IPS-NIHi7 (cell line): ENCODE results near the gene TCERG1L.
"Not testable (repeated sequence)": the region's sequence is repeated elsewhere in the genome, so short reads cannot be mapped to it uniquely, and the experiment has no call there.

Source experiments
- DNase-seq: peaks from one replicate; pipeline ENCODE4 v3.0.0; 2012; ENCODE audit warnings: mixed read lengths; ENCODE audit errors: extremely low spot score

TCERG1L gene, protein sequence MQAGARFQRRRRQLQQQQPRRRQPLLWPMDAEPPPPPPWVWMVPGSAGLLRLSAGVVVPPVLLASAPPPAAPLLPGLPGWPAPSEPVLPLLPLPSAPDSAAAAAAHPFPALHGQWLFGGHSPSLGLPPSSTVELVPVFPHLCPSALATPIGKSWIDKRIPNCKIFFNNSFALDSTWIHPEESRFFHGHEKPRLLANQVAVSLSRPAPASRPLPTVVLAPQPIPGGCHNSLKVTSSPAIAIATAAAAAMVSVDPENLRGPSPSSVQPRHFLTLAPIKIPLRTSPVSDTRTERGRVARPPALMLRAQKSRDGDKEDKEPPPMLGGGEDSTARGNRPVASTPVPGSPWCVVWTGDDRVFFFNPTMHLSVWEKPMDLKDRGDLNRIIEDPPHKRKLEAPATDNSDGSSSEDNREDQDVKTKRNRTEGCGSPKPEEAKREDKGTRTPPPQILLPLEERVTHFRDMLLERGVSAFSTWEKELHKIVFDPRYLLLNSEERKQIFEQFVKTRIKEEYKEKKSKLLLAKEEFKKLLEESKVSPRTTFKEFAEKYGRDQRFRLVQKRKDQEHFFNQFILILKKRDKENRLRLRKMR

GRCh38 chr10:131311661-131312477 is at the start of gene TCERG1L:
Gene TCERG1L (minus strand): TSS chr10:131311721. CDS start chr10:131311635, 86 bp downstream.
- DNase-seq: peak; percentile 34

DNA sequence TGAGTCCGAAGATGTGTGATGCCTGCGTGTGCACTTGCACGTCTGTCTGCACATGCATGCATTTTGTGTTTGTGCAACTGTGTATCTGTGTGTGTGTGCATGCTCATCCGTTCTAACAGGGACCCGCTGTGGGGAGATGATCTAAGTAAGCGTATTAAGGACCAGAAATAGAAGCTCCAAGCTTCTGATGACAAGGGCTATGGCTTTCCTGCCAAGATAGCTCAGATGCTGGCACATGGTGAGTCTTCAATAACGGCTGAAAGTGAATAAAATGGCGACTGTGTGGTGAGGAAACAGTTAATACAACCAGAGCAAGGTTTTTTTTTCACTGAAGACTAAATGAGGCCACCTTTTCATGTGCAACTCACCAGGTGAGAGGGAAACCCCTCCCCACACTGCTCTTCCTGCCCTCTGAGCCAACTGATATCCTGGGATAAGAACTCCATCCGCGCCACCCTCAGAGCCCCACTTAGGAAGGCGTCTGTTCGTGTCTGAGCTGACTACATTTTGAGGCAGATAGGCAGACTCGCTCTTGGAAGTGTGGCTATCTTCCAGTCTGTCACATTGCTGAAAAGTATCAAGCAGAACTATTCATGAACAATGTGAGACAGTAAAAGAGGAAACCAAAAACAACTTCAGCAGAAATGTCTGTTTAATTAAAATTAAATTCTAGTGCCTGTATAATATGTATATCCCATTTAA is 47.4 kb upstream of the TCERG1L start:
- DNase-seq: peak; percentile 22

- DNase-seq: no peak
Observed at GRCh38 chr10:131356442-131356841, 44.9 kb upstream of the TCERG1L start.

GRCh38 chr10:131355881-131356280 is 44.4 kb upstream of the TCERG1L start:
- no peak for DNase-seq

DNA sequence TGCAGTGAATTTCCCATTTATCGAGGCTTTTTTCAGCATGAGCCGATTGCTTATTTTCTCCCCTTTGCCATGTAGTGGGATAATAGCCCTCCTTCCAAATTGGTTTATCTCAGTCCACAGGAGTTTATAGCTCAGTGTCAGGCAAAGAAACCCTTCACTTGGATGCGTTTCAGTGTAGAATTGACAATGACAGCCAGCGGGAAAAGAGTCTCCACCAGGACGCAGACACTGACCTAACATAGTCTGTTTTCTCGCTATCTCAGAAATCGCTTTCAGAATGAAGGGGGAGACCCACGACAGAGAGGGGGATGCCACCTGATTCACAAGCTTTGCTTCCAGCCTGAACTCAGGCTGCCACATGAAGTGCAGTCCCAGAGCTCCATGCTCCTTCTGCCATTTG is 43.5 kb upstream of the TCERG1L start:
- DNase-seq: no peak

DNA sequence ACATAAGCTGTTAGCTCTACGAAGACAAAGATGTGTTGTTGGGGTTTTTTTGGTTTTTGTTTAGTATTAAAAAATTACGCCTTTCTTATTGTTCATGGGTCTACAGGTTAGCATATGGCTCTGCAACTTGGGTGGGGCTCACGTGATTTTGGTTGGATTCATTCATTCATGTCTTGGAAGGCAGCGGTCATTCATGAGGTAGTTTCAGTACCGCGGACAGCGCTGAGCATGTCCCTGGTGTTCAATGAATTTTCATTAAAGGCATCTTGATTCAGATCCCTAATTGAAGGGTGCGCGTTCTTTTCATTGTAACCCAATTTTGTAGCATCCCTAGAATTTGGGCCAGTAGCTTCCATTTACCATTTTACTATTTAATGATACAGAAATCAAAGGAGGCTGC is 42.9 kb upstream of the TCERG1L start:
- DNase-seq: peak; percentile 31

DNA sequence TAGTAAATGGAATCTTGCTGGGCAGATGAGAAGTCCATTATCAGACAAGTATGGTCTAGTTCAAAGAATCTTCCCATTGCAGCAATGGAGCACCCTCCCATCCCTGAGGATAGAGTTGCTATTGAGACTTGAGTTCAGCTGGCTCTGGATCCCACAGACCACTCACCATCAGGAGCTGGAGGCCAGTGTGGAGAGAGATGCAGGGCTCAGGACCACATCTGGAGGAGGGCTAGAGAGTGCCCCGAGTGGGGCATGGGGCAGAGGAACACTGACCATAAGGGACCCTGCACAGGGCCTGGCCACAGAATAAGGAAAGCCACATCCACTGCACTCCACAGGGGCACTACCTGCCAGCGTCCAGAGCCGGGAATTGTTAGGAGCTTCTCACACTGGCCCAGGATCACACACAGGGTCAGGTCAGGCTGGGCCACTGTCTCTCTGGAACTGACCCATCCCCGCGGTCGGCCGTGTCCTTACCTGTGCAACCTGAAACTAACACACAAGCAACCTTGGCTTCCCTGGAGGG is 41.3 kb upstream of the TCERG1L start:
- DNase-seq: no peak

DNA sequence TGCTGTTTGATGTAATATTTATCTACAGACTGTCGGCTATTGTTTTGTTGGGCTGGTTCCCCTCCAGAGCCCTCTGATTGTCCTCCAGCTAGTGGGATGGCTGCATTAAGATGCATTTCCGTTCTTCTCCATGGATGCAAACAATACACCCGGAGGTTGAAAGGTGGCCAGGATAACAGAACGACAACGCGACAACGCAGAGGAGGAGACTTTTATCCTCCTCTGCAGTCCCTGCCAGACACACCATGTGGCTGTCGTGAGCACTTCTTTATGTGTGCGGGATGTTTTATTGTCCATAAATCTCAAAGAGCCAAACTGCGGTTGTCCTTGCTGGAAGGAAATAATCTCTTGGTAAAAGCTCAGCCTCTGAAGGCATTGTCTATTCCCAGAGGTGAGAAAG is 39.1 kb upstream of the TCERG1L start:
- DNase-seq: no peak

DNA sequence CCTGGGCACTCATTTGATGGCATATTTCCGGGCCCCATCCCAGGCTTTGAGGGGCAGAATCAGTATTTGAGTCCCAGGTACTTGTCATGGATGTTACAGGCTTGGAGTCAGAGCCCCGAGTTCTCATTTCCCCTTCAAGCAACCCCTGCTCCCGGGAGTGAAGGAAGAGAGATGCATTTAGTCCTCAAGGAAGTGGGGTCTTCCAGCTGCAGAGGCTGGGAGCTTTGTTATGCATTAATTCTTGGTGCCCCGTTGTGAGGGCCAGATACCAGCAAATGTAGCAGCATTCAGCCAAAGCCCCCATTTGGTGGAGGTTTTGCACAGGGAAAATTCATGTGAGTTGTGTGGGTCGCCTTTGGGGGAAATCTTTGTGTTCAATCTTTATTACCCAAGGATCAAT is 38.7 kb upstream of the TCERG1L start:
- DNase-seq: no peak

GRCh38 chr10:131346456-131346855 is 34.9 kb upstream of the TCERG1L start:
- no peak for DNase-seq

GRCh38 chr10:131345691-131346090 is 34.2 kb upstream of the TCERG1L start:
- DNase-seq: no peak

- DNase-seq: no peak
Observed at GRCh38 chr10:131344747-131345146, 33.2 kb upstream of the TCERG1L start.

- no peak for DNase-seq
Observed at GRCh38 chr10:131337741-131338140, 26.2 kb upstream of the TCERG1L start.

- DNase-seq: no peak
Observed at GRCh38 chr10:131332821-131333220, 21.3 kb upstream of the TCERG1L start.

GRCh38 chr10:131323880-131324279 is 12.4 kb upstream of the TCERG1L start:
- DNase-seq: no peak

- no peak for DNase-seq
Observed at GRCh38 chr10:131323025-131323424, 11.5 kb upstream of the TCERG1L start.

DNA sequence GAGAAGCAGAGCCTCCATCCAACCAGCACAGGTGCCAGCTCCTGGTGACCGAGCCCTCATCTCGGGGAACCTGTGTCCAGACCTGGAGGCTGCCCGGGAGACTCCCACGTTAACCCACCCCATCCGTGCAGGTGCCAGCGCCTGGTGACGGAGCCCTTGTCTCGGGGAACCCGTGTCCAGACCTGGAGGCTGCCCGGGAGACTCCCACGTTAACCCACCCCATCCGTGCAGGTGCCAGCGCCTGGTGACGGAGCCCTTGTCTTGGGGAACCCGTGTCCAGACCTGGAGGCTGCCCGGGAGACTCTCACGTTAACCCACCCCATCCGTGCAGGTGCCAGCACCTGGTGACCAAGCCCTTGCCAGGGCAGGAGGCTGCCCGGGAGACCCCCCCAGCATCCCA is 11.1 kb upstream of the TCERG1L start:
- DNase-seq: not testable (repeated sequence)

- no peak for DNase-seq
Observed at GRCh38 chr10:131320860-131321604, 9.5 kb upstream of the TCERG1L start.

GRCh38 chr10:131318814-131319213 is 7.3 kb upstream of the TCERG1L start:
- DNase-seq: no peak

GRCh38 chr10:131318291-131318690 is 6.8 kb upstream of the TCERG1L start:
- DNase-seq: no peak
